GM23338 (cell line): ENCODE measurements around the gene PPP1R14B. TPM values are rescaled to one million over a fixed set of nuclear protein-coding genes. Genes with fewer than 3 reads are reported as not detected.

ENCODE experiments used
- ATAC-seq: fragments of 200-7000 bp; cut with Tn5 transposase; 3 replicates; pipeline ENCODE4 v1.9.1; 2020
- DNase-seq: peaks from one replicate; pipeline ENCODE4 v3.0.0-alpha.2; 2015; ENCODE audit warnings: low spot score
- H2AFZ ChIP-seq: fragments of 200-600 bp; sonication (generic); 2 replicates; pipeline ENCODE4 v1.8.0; 2016; ENCODE audit warnings: antibody characterized with exemption, mild to moderate bottlenecking, moderate library complexity
- H3F3A ChIP-seq: fragments of 200-600 bp; sonication (generic); replicated peaks from 2 replicates; pipeline ENCODE4 v1.8.0; 2017; ENCODE audit warnings: antibody characterized with exemption, mixed run types, low read depth
- H3K27ac ChIP-seq: fragments of 200-600 bp; sonication (generic); 2 replicates; pipeline ENCODE4 v1.6.1; 2016; ENCODE audit warnings: low read depth
- H3K27me3 ChIP-seq: fragments of 200-600 bp; sonication (generic); 2 replicates; pipeline ENCODE4 v1.8.0; 2016; ENCODE audit warnings: mild to moderate bottlenecking, mixed run types, moderate library complexity; ENCODE audit not compliant: insufficient read depth
- H3K36me3 ChIP-seq: fragments of 200-600 bp; sonication (generic); 2 replicates; pipeline ENCODE4 v1.8.0; 2016; ENCODE audit warnings: mild to moderate bottlenecking; ENCODE audit not compliant: insufficient read depth
- H3K4me1 ChIP-seq: fragments of 200-600 bp; sonication (generic); 2 replicates; pipeline ENCODE4 v1.8.0; 2016; ENCODE audit warnings: mild to moderate bottlenecking, moderate library complexity; ENCODE audit not compliant: insufficient read depth
- H3K4me2 ChIP-seq: fragments of 200-600 bp; sonication (generic); 2 replicates; pipeline ENCODE4 v1.7.1; 2017; ENCODE audit warnings: mixed run types
- H3K4me3 ChIP-seq: fragments of 200-600 bp; sonication (generic); 2 replicates; pipeline ENCODE4 v1.6.1; 2016; ENCODE audit warnings: mixed run types
- H3K79me2 ChIP-seq: fragments of 200-600 bp; sonication (generic); replicated peaks from 2 replicates; pipeline ENCODE4 v1.8.0; 2017; ENCODE audit warnings: mild to moderate bottlenecking; ENCODE audit not compliant: insufficient read depth
- H3K9me2 ChIP-seq: fragments of 200-600 bp; sonication (generic); 2 replicates; pipeline ENCODE4 v1.8.0; 2017; ENCODE audit not compliant: insufficient read depth
- H4K20me1 ChIP-seq: fragments of 200-600 bp; sonication (generic); replicated peaks from 2 replicates; pipeline ENCODE4 v1.8.0; 2017; ENCODE audit warnings: mild to moderate bottlenecking; ENCODE audit not compliant: insufficient read depth
- H3K27ac Mint-ChIP-seq: 2 replicates; pipeline ENCODE4 v1.8.0; 2020; ENCODE audit warnings: inconsistent platforms, mild to moderate bottlenecking, moderate library complexity, mixed read lengths
- H3K27me3 Mint-ChIP-seq: 3 replicates; pipeline ENCODE4 v1.8.0; 2022; ENCODE audit warnings: low read depth, mild to moderate bottlenecking, moderate library complexity, mixed read lengths, inconsistent platforms; ENCODE audit not compliant: insufficient read depth, poor library complexity
- H3K36me3 Mint-ChIP-seq: 3 replicates; pipeline ENCODE4 v1.8.0; 2021; ENCODE audit warnings: low read depth, mild to moderate bottlenecking, inconsistent platforms, moderate library complexity, mixed read lengths
- H3K4me1 Mint-ChIP-seq: 3 replicates; pipeline ENCODE4 v1.8.0; 2020; ENCODE audit warnings: mild to moderate bottlenecking, inconsistent platforms, mixed read lengths
- H3K4me3 Mint-ChIP-seq: 3 replicates; pipeline ENCODE4 v1.8.0; 2021; ENCODE audit warnings: moderate library complexity, mild to moderate bottlenecking, inconsistent platforms, mixed read lengths
- H3K9me3 Mint-ChIP-seq: 3 replicates; pipeline ENCODE4 v1.8.0; 2020; ENCODE audit warnings: moderate library complexity, mild to moderate bottlenecking, inconsistent platforms, mixed read lengths
- CREB1 ChIP-seq: fragments of 250-450 bp; sonication (Bioruptor Pico); IDR thresholded peaks from 2 replicates; pipeline ENCODE4 v1.5.0; 2020; ENCODE audit warnings: low read depth, mild to moderate bottlenecking, moderate library complexity
- EZH2 ChIP-seq: fragments of 200-600 bp; sonication (generic); IDR thresholded peaks from one replicate; pipeline ENCODE4 v1.8.0; 2017; ENCODE audit warnings: antibody characterized with exemption, mild to moderate bottlenecking, low read depth; ENCODE audit not compliant: unreplicated experiment
- EZH2phosphoT487 ChIP-seq: fragments of 200-600 bp; sonication (generic); IDR thresholded peaks from one replicate; pipeline ENCODE4 v1.8.1; 2018; ENCODE audit warnings: antibody characterized with exemption; ENCODE audit not compliant: unreplicated experiment
- JUNB ChIP-seq: IDR thresholded peaks from one replicate; pipeline ENCODE4 v1.6.1; 2016; ENCODE audit warnings: antibody characterized with exemption; ENCODE audit not compliant: unreplicated experiment
- NANOG ChIP-seq: IDR thresholded peaks from 2 replicates; pipeline ENCODE4 v1.6.1; 2016; ENCODE audit warnings: antibody characterized with exemption, borderline replicate concordance
- POLR2AphosphoS5 ChIP-seq: IDR thresholded peaks from 2 replicates; pipeline ENCODE4 v1.6.1; 2016; ENCODE audit warnings: antibody characterized with exemption, low read depth
- STAT1 ChIP-seq: IDR thresholded peaks from one replicate; pipeline ENCODE4 v1.6.1; 2016; ENCODE audit warnings: antibody characterized with exemption; ENCODE audit not compliant: unreplicated experiment
- ZNF114 ChIP-seq: fragments of 250-450 bp; sonication (Bioruptor Pico); IDR thresholded peaks from 2 replicates; pipeline ENCODE4 v1.5.0; 2020; ENCODE audit warnings: mild to moderate bottlenecking, moderate library complexity
- ZNF331 ChIP-seq: fragments of 250-450 bp; sonication (Bioruptor Pico); IDR thresholded peaks from 2 replicates; pipeline ENCODE4 v1.5.0; 2020; ENCODE audit warnings: low read depth, mild to moderate bottlenecking, moderate library complexity
- polyA plus RNA-seq: library from polyadenylated mRNA; unstranded; fragments of >200 nt; fragmentation: Nextera tagmentation; extraction: Ambion mirVana; gene quantifications from 2 replicates; pipeline ENCODE4 v1.2.1, GENCODE V29; 2016
- total RNA-seq: library from RNA; depleted of rRNA; stranded (reverse); fragments of >200 nt; shearing (Covaris generic); gene quantifications from 2 replicates; pipeline ENCODE4 v1.2.3, GENCODE V29; 2014
- TF ChIP-seq, protein P1 (sequence below): fragments of 250-450 bp; sonication (Bioruptor Pico); IDR thresholded peaks from 2 replicates; pipeline ENCODE4 v1.5.0; 2020; ENCODE audit warnings: mild to moderate bottlenecking, moderate library complexity
- TF ChIP-seq, protein P2 (sequence below), 2 experiments: fragments of 200-600 bp in 1 of 2; sonication (generic) in 1 of 2; conservative IDR thresholded peaks; 2 replicates each; pipeline versions ENCODE4 v1.5.1 to v1.6.1; 2016 to 2017; ENCODE audit warnings: antibody characterized with exemption in 2 of 2, low read depth in 2 of 2, mild to moderate bottlenecking in 2 of 2, moderate library complexity in 1 of 2
- TF ChIP-seq, protein P3 (sequence below): IDR thresholded peaks from 2 replicates; pipeline ENCODE4 v1.6.1; 2016; ENCODE audit warnings: antibody characterized with exemption
- TF ChIP-seq, protein P4 (sequence below): IDR thresholded peaks from one replicate; pipeline ENCODE4 v1.6.1; 2018; ENCODE audit warnings: antibody characterized with exemption; ENCODE audit not compliant: unreplicated experiment

PPP1R14B gene
- total and polyA plus RNA-seq, 2 experiments from 2014 or later, result 250 to 315 TPM

DNA sequence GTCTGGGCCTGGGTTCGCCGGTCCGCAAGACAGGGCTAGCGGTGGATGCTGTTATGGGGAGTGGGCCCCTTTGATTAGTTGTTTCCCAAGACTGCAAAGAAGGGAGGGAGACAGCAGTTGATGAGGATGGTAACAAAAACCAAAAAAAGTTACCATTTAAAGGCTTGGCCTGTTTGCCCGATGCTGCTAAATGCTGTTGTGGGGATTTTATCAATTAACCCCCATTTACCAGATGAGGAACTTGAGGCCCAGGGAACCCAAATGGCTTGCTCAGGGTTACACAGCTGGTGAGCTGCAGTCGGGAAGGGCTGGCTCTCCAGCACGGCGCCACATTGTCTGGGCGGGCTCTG lies 24.1 kb downstream of the PPP1R14B start:
- no peaks in the 10 kb centered on the region for H3K9me2 ChIP-seq
- H3K27ac ChIP-seq, result no peak overlapping the region
- H3K4me2 ChIP-seq, result no peak overlapping the region
- no peak for ATAC-seq
- peaks cover 9% of the 10 kb centered on the region for H3K4me1 Mint-ChIP-seq
- no peaks in the 10 kb centered on the region for H3F3A ChIP-seq
- H3K36me3 Mint-ChIP-seq, result no peaks in the 10 kb centered on the region
- no peaks in the 10 kb centered on the region for H3K9me3 Mint-ChIP-seq
- H3K36me3 ChIP-seq, result no peaks in the 10 kb centered on the region; the same call in 1 of the 2 replicates
- peaks cover 9% of the 10 kb centered on the region for H3K27me3 Mint-ChIP-seq
- H3K27ac Mint-ChIP-seq, result no peak overlapping the region
- no peaks in the 10 kb centered on the region; the same call in 1 of the 2 replicates for H3K4me1 ChIP-seq
- no peaks in the 10 kb centered on the region for H4K20me1 ChIP-seq
- H2AFZ ChIP-seq, result no peak overlapping the region
- no peaks in the 10 kb centered on the region for H3K27me3 ChIP-seq
- TF ChIP-seq POLR2AphosphoS5, result no peak
- TF ChIP-seq, protein P1, sequence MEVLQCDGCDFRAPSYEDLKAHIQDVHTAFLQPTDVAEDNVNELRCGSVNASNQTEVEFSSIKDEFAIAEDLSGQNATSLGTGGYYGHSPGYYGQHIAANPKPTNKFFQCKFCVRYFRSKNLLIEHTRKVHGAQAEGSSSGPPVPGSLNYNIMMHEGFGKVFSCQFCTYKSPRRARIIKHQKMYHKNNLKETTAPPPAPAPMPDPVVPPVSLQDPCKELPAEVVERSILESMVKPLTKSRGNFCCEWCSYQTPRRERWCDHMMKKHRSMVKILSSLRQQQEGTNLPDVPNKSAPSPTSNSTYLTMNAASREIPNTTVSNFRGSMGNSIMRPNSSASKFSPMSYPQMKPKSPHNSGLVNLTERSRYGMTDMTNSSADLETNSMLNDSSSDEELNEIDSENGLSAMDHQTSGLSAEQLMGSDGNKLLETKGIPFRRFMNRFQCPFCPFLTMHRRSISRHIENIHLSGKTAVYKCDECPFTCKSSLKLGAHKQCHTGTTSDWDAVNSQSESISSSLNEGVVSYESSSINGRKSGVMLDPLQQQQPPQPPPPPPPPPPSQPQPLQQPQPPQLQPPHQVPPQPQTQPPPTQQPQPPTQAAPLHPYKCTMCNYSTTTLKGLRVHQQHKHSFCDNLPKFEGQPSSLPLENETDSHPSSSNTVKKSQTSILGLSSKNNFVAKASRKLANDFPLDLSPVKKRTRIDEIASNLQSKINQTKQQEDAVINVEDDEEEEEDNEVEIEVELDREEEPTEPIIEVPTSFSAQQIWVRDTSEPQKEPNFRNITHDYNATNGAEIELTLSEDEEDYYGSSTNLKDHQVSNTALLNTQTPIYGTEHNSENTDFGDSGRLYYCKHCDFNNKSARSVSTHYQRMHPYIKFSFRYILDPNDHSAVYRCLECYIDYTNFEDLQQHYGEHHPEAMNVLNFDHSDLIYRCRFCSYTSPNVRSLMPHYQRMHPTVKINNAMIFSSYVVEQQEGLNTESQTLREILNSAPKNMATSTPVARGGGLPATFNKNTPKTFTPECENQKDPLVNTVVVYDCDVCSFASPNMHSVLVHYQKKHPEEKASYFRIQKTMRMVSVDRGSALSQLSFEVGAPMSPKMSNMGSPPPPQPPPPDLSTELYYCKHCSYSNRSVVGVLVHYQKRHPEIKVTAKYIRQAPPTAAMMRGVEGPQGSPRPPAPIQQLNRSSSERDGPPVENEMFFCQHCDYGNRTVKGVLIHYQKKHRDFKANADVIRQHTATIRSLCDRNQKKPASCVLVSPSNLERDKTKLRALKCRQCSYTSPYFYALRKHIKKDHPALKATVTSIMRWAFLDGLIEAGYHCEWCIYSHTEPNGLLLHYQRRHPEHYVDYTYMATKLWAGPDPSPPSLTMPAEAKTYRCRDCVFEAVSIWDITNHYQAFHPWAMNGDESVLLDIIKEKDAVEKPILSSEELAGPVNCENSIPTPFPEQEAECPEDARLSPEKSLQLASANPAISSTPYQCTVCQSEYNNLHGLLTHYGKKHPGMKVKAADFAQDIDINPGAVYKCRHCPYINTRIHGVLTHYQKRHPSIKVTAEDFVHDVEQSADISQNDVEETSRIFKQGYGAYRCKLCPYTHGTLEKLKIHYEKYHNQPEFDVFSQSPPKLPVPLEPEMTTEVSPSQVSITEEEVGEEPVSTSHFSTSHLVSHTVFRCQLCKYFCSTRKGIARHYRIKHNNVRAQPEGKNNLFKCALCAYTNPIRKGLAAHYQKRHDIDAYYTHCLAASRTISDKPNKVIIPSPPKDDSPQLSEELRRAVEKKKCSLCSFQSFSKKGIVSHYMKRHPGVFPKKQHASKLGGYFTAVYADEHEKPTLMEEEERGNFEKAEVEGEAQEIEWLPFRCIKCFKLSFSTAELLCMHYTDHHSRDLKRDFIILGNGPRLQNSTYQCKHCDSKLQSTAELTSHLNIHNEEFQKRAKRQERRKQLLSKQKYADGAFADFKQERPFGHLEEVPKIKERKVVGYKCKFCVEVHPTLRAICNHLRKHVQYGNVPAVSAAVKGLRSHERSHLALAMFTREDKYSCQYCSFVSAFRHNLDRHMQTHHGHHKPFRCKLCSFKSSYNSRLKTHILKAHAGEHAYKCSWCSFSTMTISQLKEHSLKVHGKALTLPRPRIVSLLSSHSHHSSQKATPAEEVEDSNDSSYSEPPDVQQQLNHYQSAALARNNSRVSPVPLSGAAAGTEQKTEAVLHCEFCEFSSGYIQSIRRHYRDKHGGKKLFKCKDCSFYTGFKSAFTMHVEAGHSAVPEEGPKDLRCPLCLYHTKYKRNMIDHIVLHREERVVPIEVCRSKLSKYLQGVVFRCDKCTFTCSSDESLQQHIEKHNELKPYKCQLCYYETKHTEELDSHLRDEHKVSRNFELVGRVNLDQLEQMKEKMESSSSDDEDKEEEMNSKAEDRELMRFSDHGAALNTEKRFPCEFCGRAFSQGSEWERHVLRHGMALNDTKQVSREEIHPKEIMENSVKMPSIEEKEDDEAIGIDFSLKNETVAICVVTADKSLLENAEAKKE (CRISPR knock-in tag), result no peak
- TF ChIP-seq STAT1, result no peak
- TF ChIP-seq EZH2, result no peak
- TF ChIP-seq ZNF331, result no peak
- TF ChIP-seq, protein P2, sequence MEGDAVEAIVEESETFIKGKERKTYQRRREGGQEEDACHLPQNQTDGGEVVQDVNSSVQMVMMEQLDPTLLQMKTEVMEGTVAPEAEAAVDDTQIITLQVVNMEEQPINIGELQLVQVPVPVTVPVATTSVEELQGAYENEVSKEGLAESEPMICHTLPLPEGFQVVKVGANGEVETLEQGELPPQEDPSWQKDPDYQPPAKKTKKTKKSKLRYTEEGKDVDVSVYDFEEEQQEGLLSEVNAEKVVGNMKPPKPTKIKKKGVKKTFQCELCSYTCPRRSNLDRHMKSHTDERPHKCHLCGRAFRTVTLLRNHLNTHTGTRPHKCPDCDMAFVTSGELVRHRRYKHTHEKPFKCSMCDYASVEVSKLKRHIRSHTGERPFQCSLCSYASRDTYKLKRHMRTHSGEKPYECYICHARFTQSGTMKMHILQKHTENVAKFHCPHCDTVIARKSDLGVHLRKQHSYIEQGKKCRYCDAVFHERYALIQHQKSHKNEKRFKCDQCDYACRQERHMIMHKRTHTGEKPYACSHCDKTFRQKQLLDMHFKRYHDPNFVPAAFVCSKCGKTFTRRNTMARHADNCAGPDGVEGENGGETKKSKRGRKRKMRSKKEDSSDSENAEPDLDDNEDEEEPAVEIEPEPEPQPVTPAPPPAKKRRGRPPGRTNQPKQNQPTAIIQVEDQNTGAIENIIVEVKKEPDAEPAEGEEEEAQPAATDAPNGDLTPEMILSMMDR (conservative IDR thresholded peaks at IDR 0.05; ENCODE audit: low read depth in 2 of 2), result no peak
- TF ChIP-seq, protein P3, sequence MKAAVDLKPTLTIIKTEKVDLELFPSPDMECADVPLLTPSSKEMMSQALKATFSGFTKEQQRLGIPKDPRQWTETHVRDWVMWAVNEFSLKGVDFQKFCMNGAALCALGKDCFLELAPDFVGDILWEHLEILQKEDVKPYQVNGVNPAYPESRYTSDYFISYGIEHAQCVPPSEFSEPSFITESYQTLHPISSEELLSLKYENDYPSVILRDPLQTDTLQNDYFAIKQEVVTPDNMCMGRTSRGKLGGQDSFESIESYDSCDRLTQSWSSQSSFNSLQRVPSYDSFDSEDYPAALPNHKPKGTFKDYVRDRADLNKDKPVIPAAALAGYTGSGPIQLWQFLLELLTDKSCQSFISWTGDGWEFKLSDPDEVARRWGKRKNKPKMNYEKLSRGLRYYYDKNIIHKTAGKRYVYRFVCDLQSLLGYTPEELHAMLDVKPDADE, result no peak
- TF ChIP-seq EZH2phosphoT487, result no peak
- TF ChIP-seq ZNF114 (CRISPR knock-in tag), result no peak
- no peak for TF ChIP-seq NANOG
- TF ChIP-seq, protein P4, sequence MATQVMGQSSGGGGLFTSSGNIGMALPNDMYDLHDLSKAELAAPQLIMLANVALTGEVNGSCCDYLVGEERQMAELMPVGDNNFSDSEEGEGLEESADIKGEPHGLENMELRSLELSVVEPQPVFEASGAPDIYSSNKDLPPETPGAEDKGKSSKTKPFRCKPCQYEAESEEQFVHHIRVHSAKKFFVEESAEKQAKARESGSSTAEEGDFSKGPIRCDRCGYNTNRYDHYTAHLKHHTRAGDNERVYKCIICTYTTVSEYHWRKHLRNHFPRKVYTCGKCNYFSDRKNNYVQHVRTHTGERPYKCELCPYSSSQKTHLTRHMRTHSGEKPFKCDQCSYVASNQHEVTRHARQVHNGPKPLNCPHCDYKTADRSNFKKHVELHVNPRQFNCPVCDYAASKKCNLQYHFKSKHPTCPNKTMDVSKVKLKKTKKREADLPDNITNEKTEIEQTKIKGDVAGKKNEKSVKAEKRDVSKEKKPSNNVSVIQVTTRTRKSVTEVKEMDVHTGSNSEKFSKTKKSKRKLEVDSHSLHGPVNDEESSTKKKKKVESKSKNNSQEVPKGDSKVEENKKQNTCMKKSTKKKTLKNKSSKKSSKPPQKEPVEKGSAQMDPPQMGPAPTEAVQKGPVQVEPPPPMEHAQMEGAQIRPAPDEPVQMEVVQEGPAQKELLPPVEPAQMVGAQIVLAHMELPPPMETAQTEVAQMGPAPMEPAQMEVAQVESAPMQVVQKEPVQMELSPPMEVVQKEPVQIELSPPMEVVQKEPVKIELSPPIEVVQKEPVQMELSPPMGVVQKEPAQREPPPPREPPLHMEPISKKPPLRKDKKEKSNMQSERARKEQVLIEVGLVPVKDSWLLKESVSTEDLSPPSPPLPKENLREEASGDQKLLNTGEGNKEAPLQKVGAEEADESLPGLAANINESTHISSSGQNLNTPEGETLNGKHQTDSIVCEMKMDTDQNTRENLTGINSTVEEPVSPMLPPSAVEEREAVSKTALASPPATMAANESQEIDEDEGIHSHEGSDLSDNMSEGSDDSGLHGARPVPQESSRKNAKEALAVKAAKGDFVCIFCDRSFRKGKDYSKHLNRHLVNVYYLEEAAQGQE, result no peak
- no peak for TF ChIP-seq CREB1
- TF ChIP-seq JUNB, result no peak
- DNase-seq, result no peak
- H3K4me3 Mint-ChIP-seq, result no peak overlapping the region
- H3K79me2 ChIP-seq, result no peaks in the 10 kb centered on the region; the same call in 1 of the 2 replicates
- no peak overlapping the region for H3K4me3 ChIP-seq
